K562 (cell line): Measurements from ENCODE around the gene CCSAP. TPM values are rescaled to one million over a fixed set of nuclear protein-coding genes. Genes with fewer than 3 reads are reported as not detected.

ENCODE experiments used
- ATAC-seq: fragments of 200-7000 bp; cut with Tn5 transposase; 3 replicates; pipeline ENCODE4 v1.9.1; 2020; ENCODE audit warnings: moderate library complexity
- BruUV-seq: library from RNA; stranded (reverse); fragments of 400-500 nt; replicated peaks from 2 replicates; lab custom pipeline; 2021; lab: Mats Ljungman, UMichigan
- CTCF ChIA-PET: fragments of 300-600 bp; formaldehyde crosslinking; extraction: SDS; loops from one replicate; lab custom pipeline; 2021; ENCODE audit warnings: low intra/inter-chr PET ratio; lab: Yijun Ruan, JAX
- POLR2A ChIA-PET: fragments of 300-600, 350-650 bp; sonication (Branson Sonifier 250); formaldehyde crosslinking; extraction: SDS; loops from one replicate; lab custom pipeline; 2021; ENCODE audit warnings: antibody characterized with exemption, inconsistent platforms; lab: Yijun Ruan, JAX
- DNase-seq, 4 experiments: peaks; one replicate each; pipeline versions ENCODE4 v3.0.0 to v3.0.0-alpha.2; 2011 to 2018; ENCODE audit warnings: low spot score in 3 of 4, mixed read lengths in 3 of 4; ENCODE audit errors: extremely low read depth in 1 of 4
- FAIRE-seq: peaks from 2 replicates; lab custom pipeline; 2011; peaks lifted over from hg19 to GRCh38; lab: Jason Lieb, UNC
- H2AFZ ChIP-seq: 2 replicates; pipeline ENCODE4 v1.6.0; 2011; ENCODE audit warnings: low read depth, low read length, control low read depth, inconsistent platforms
- H3K27ac ChIP-seq: fragments of 200-600 bp; 3 replicates; pipeline ENCODE4 v1.8.0; 2011; ENCODE audit warnings: low read depth, mild to moderate bottlenecking, control low read depth, inconsistent platforms, low read length, moderate library complexity, mixed read lengths; ENCODE audit errors: extremely low read depth
- H3K27me3 ChIP-seq, 2 experiments: fragments of 300-600 bp in 1 of 2; 2 replicates in 1 of 2; 3 replicates in 1 of 2; pipeline versions ENCODE4 v1.6.0 to v1.8.0; 2011; ENCODE audit warnings: inconsistent platforms in 2 of 2, low read length in 2 of 2, mild to moderate bottlenecking in 1 of 2, mixed read lengths in 1 of 2, moderate library complexity in 1 of 2; ENCODE audit not compliant: control insufficient read depth in 2 of 2, insufficient read depth in 2 of 2
- H3K36me3 ChIP-seq: fragments of 300-600 bp; 3 replicates; pipeline ENCODE4 v1.8.0; 2011; ENCODE audit warnings: mild to moderate bottlenecking, low read length, inconsistent platforms; ENCODE audit not compliant: control insufficient read depth, insufficient read depth
- H3K4me1 ChIP-seq, 2 experiments: fragments of 200-600 bp in 1 of 2; replicated peaks in 1 of 2; 2 replicates in 1 of 2; 3 replicates in 1 of 2; pipeline versions ENCODE4 v1.5.1 to v1.8.0; 2011; ENCODE audit warnings: inconsistent platforms in 2 of 2, low read length in 2 of 2, mild to moderate bottlenecking in 1 of 2, mixed read lengths in 1 of 2, moderate library complexity in 1 of 2; ENCODE audit not compliant: control insufficient read depth in 2 of 2, insufficient read depth in 2 of 2
- H3K4me2 ChIP-seq: 2 replicates; pipeline ENCODE4 v1.6.1; 2011; ENCODE audit warnings: low read length, control low read depth, inconsistent platforms, mixed read lengths; ENCODE audit not compliant: insufficient read depth
- H3K4me3 ChIP-seq: fragments of 200-600 bp; sonication (generic), shearing (Covaris generic); 2 replicates; pipeline ENCODE4 v1.5.1; 2016; ENCODE audit warnings: control low read depth, inconsistent platforms
- H3K79me2 ChIP-seq: fragments of 200-600 bp; 3 replicates; pipeline ENCODE4 v1.8.0; 2011; ENCODE audit warnings: low read length, inconsistent platforms; ENCODE audit not compliant: control insufficient read depth, insufficient read depth
- H3K9ac ChIP-seq, 2 experiments: 2 replicates each; pipeline versions ENCODE4 v1.6.0 to v1.6.1; 2011; ENCODE audit warnings: low read depth in 2 of 2, low read length in 2 of 2, control low read depth in 1 of 2, inconsistent platforms in 1 of 2, mild to moderate bottlenecking in 1 of 2, mixed read lengths in 1 of 2; ENCODE audit not compliant: insufficient read depth in 1 of 2
- H3K9me1 ChIP-seq: one replicate; pipeline ENCODE4 v1.6.0; 2011; ENCODE audit warnings: inconsistent platforms, mild to moderate bottlenecking, low read length, moderate library complexity; ENCODE audit not compliant: control insufficient read depth, insufficient read depth
- H3K9me3 ChIP-seq: replicated peaks from 2 replicates; pipeline ENCODE4 v1.5.1; 2011; ENCODE audit warnings: low read depth, low read length, inconsistent platforms; ENCODE audit not compliant: control insufficient read depth, insufficient read depth
- H4K20me1 ChIP-seq: replicated peaks from 2 replicates; pipeline ENCODE4 v1.6.1; 2011; ENCODE audit warnings: low read length, inconsistent platforms, mixed read lengths; ENCODE audit not compliant: control insufficient read depth, insufficient read depth
- ATF3 ChIP-seq, 2 experiments: fragments of 450-650 bp in 1 of 2; sonication (generic) in 1 of 2; formaldehyde crosslinking in 1 of 2; IDR thresholded peaks in 1 of 2; conservative IDR thresholded peaks in 1 of 2; 2 replicates each; pipeline versions ENCODE4 v1.6.1 to v1.8.1; 2016 to 2023; ENCODE audit warnings: mild to moderate bottlenecking in 2 of 2, moderate library complexity in 2 of 2, inconsistent platforms in 1 of 2, missing genetic modification reagents in 1 of 2
- ATF7 ChIP-seq: fragments of 450-650 bp; IDR thresholded peaks from 2 replicates; pipeline ENCODE4 v1.7.1; 2014; ENCODE audit warnings: mild to moderate bottlenecking, moderate library complexity
- JUND ChIP-seq, 2 experiments: IDR thresholded peaks; 2 replicates in 1 of 2; 3 replicates in 1 of 2; pipeline ENCODE4 v1.6.1; 2011; ENCODE audit warnings: borderline replicate concordance in 2 of 2, low read depth in 2 of 2, low read length in 2 of 2, improper control_type of control experiment in 1 of 2, missing biosample characterization in 1 of 2, missing genetic modification characterization in 1 of 2, missing genetic modification reagents in 1 of 2
- RBM34 ChIP-seq: fragments of 200-400 bp; formaldehyde crosslinking; IDR thresholded peaks from 2 replicates; pipeline ENCODE4 v1.6.1; 2018; ENCODE audit warnings: low read length, borderline replicate concordance; ENCODE audit not compliant: insufficient read depth
- WGBS: fragments of 100-300 bp; shearing (Covaris generic); methylation state at CpG from one replicate; pipeline ENCODE4 v1.1.6; 2016; ENCODE audit warnings: low coverage, mixed read lengths; ENCODE audit not compliant: insufficient coverage; ENCODE audit errors: missing lambda C conversion rate; 5-methylcytosine and 5-hydroxymethylcytosine counted together
- in situ Hi-C: fragments of 300-500 bp; cut with MboI; formaldehyde crosslinking; loops from 4 replicates; pipeline ENCODE4 v1.15.0; 2018; ENCODE audit warnings: inconsistent platforms, mixed read lengths
- intact Hi-C: fragments of 100-400 bp; cut with micrococcal nuclease; formaldehyde crosslinking; loops from 2 replicates; pipeline ENCODE4 v1.14.2; 2022
- polyA plus RNA-seq, 8 experiments: library from polyadenylated mRNA; depleted of rRNA in 4 of 8; stranded (reverse) in 5 of 8; unstranded in 3 of 8; fragments of >200 nt; fragmentation: Nextera tagmentation in 2 of 8; fragmentation: Illumina TruSeq in 1 of 8; extraction: Ambion mirVana in 2 of 8; extraction: Trizol in 1 of 8; gene quantifications; 2 replicates each; pipeline versions ENCODE4 v1.2.1 to v1.2.3, GENCODE V29; 2011 to 2014; ENCODE audit warnings: inconsistent platforms in 1 of 8, missing spikeins in 1 of 8
- total RNA-seq, 7 experiments: library from RNA; depleted of rRNA in 6 of 7; stranded (reverse); fragments of >200 nt in 6 of 7; fragmentation: Illumina TruSeq in 2 of 7; extraction: Trizol in 2 of 7; gene quantifications; 2 replicates each; pipeline versions ENCODE4 v1.2.1 to v1.2.3, GENCODE V29; 2011 to 2021; ENCODE audit warnings: low replicate concordance in 1 of 7

The CCSAP gene
- total and polyA plus RNA-seq, 9 of the 15 experiments (the other 6 are each of a cell fraction or from before 2014, with no cell fraction given), result 3.6 to 15.9 (median 9.5) TPM

DNA sequence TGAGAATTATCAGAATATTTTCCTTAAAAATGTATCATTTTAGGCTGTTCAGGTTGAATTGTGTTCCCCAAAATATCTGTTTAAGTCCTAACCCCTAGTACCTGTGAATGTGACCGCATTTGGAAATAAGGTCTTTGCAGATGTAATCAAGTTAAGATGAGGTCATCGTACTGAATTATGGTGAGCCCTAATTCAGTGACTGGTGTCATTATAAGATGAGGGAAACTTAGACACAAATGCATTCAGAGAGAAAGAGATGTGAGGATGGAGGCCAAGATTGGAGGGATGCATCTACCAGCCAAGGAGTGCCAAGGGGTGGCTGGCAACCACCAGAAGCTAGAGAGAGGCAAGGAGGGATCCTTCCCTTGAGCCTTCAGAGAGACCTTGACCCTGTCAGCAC, 67.8 kb downstream of the CCSAP start:
- no peaks in the 10 kb centered on the region for H3K9me1 ChIP-seq
- FAIRE-seq (no peak), ATAC-seq (no peak), DNase-seq (no peak)
- intact Hi-C loops, result loop anchor here (10.0 kb wide), 1 partner anchor 790 kb away; the partner anchor contains the start of gene GALNT2
- peaks cover 8% of the 10 kb centered on the region for H3K36me3 ChIP-seq
- H3K27me3 ChIP-seq, result no peaks in the 10 kb centered on the region
- H3K79me2 ChIP-seq, result peaks cover 89% of the 10 kb centered on the region
- H3K9me3 ChIP-seq, result no peaks in the 10 kb centered on the region
- no peak overlapping the region for H3K9ac ChIP-seq
- in situ Hi-C loops, result no loop called here
- ChIA-PET CTCF (no interaction called here), POLR2A (interaction anchor here (0.8 to 1.5 kb wide), 2 partner anchors 19 to 96 kb away, joined by 3 to 4 read pairs; no protein-coding TSS in a partner anchor)
- no peak overlapping the region for H3K4me3 ChIP-seq
- peaks cover 1% of the 10 kb centered on the region for H4K20me1 ChIP-seq
- WGBS, result 71% methylated on average over 2 of the region's 2 CpGs
- H3K4me1 ChIP-seq, result peaks cover 27 to 57% of the 10 kb centered on the region in 2 experiments
- no peak overlapping the region for H3K4me2 ChIP-seq
- BruUV-seq, result no TSS peak
- TF ChIP-seq ATF7 (peak; percentile 68; the same call in 1 of the 2 replicates), JUND (IDR thresholded peaks at IDR 0.05; ENCODE audit: borderline replicate concordance, low read depth, low read length) (0 out of 2 replicates have a peak, but pooled peaks have one; percentile 34), JUND (tag; IDR thresholded peaks at IDR 0.05; ENCODE audit: borderline replicate concordance, low read depth, low read length) (peak; percentile 69; the same call in 1 of the 3 replicates), RBM34 (no peak), ATF3 (IDR thresholded peaks at IDR 0.05) (peak; percentile 88), ATF3 (CRISPR knock-in tag; conservative IDR thresholded peaks at IDR 0.05) (no peak)
- TF ChIP-seq, all 486 proteins: peak for 3
- Histone ChIP-seq H2AFZ (no peak overlapping the region), H3K27ac (no peak overlapping the region)
